DND-41 (cell line): ENCODE results near the gene ZNF84.

Experiments used
- ATAC-seq: fragments of 200-7000 bp; cut with Tn5 transposase; 3 replicates; pipeline ENCODE4 v1.9.1; 2021; ENCODE audit warnings: low read depth; ENCODE audit not compliant: insufficient read depth
- DNase-seq: peaks from one replicate; pipeline ENCODE4 v3.0.0-alpha.2; 2020
- H2AFZ ChIP-seq: 2 replicates; pipeline ENCODE4 v1.6.0; 2012; ENCODE audit warnings: low read depth, low read length
- H3K27ac ChIP-seq: 2 replicates; pipeline ENCODE4 v1.5.1; 2012; ENCODE audit warnings: low read length, inconsistent platforms
- H3K27me3 ChIP-seq: fragments of 200-600 bp; sonication (generic); 2 replicates; pipeline ENCODE4 v1.6.0; 2012; ENCODE audit warnings: low read length, mild to moderate bottlenecking, inconsistent platforms; ENCODE audit not compliant: insufficient read depth, poor library complexity
- H3K36me3 ChIP-seq: 2 replicates; pipeline ENCODE4 v1.5.1; 2012; ENCODE audit warnings: low read length, inconsistent platforms; ENCODE audit not compliant: insufficient read depth
- H3K4me1 ChIP-seq: 2 replicates; pipeline ENCODE4 v1.5.1; 2012; ENCODE audit warnings: mild to moderate bottlenecking, low read length; ENCODE audit not compliant: insufficient read depth
- H3K4me2 ChIP-seq: 2 replicates; pipeline ENCODE4 v1.6.0; 2012; ENCODE audit warnings: mild to moderate bottlenecking, moderate library complexity, low read length, inconsistent platforms; ENCODE audit not compliant: insufficient read depth
- H3K4me3 ChIP-seq, 2 experiments: fragments of 200-600 bp in 1 of 2; shearing (Covaris generic) in 1 of 2; 2 replicates each; pipeline ENCODE4 v1.5.1; 2012 to 2016; ENCODE audit warnings: inconsistent platforms in 2 of 2, low read length in 2 of 2, mild to moderate bottlenecking in 2 of 2, low read depth in 1 of 2, moderate library complexity in 1 of 2
- H3K79me2 ChIP-seq: 2 replicates; pipeline ENCODE4 v1.6.0; 2012; ENCODE audit warnings: low read length, inconsistent platforms; ENCODE audit not compliant: insufficient read depth
- H3K9ac ChIP-seq: 2 replicates; pipeline ENCODE4 v1.6.0; 2012; ENCODE audit warnings: low read depth, mild to moderate bottlenecking, inconsistent platforms, low read length, moderate library complexity
- H3K9me3 ChIP-seq: 2 replicates; pipeline ENCODE4 v1.5.1; 2012; ENCODE audit warnings: low read length, moderate library complexity, mild to moderate bottlenecking, inconsistent platforms; ENCODE audit not compliant: insufficient read depth, severe bottlenecking
- H4K20me1 ChIP-seq: 2 replicates; pipeline ENCODE4 v1.6.0; 2012; ENCODE audit warnings: low read length; ENCODE audit not compliant: insufficient read depth
- EZH2 ChIP-seq: IDR thresholded peaks from 3 replicates; pipeline ENCODE4 v1.6.1; 2012; ENCODE audit warnings: borderline replicate concordance, low read depth, mild to moderate bottlenecking, moderate library complexity, low read length, inconsistent platforms; ENCODE audit not compliant: severe bottlenecking
- TF ChIP-seq, protein P1 (sequence below): IDR thresholded peaks from 2 replicates; pipeline ENCODE4 v1.5.1; 2012; ENCODE audit warnings: borderline replicate concordance, low read length, moderate library complexity, mild to moderate bottlenecking; ENCODE audit not compliant: poor library complexity, severe bottlenecking; ENCODE audit errors: extremely low read depth

The ZNF84 gene

GRCh38 chr12:133073836-133074235 lies 36.5 kb downstream of the ZNF84 start:
- DNase-seq (no peak), ATAC-seq (no peak)
- H3K4me3 ChIP-seq: no peak overlapping the region
- no peaks in the 10 kb centered on the region for H3K79me2 ChIP-seq
- H3K4me2 ChIP-seq: no peak overlapping the region
- no peak overlapping the region for H3K9ac ChIP-seq
- no peaks in the 10 kb centered on the region for H3K36me3 ChIP-seq
- H3K9me3 ChIP-seq: peaks cover 40% of the 10 kb centered on the region
- TF ChIP-seq, protein P1, sequence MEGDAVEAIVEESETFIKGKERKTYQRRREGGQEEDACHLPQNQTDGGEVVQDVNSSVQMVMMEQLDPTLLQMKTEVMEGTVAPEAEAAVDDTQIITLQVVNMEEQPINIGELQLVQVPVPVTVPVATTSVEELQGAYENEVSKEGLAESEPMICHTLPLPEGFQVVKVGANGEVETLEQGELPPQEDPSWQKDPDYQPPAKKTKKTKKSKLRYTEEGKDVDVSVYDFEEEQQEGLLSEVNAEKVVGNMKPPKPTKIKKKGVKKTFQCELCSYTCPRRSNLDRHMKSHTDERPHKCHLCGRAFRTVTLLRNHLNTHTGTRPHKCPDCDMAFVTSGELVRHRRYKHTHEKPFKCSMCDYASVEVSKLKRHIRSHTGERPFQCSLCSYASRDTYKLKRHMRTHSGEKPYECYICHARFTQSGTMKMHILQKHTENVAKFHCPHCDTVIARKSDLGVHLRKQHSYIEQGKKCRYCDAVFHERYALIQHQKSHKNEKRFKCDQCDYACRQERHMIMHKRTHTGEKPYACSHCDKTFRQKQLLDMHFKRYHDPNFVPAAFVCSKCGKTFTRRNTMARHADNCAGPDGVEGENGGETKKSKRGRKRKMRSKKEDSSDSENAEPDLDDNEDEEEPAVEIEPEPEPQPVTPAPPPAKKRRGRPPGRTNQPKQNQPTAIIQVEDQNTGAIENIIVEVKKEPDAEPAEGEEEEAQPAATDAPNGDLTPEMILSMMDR: no peak
- TF ChIP-seq EZH2: no peak
- H4K20me1 ChIP-seq: no peaks in the 10 kb centered on the region
- H3K4me1 ChIP-seq: no peaks in the 10 kb centered on the region
- no peak overlapping the region for H2AFZ ChIP-seq
- H3K27ac ChIP-seq: no peak overlapping the region
- H3K27me3 ChIP-seq: no peaks in the 10 kb centered on the region

- H3K36me3 ChIP-seq: peaks cover 40% of the 10 kb centered on the region
- peak; percentile 82 for ATAC-seq
- peaks cover 20% of the 10 kb centered on the region for H3K4me1 ChIP-seq
- H3K4me2 ChIP-seq: peak overlapping the region; percentile 57
- no peak for TF ChIP-seq EZH2
- TF ChIP-seq, protein P1: no peak
- H2AFZ ChIP-seq: peak overlapping the region; percentile 83
- DNase-seq: peak; percentile 93
- H3K27ac ChIP-seq: peak overlapping the region; percentile 89
- peak overlapping the region; percentile 36 to 83 for H3K4me3 ChIP-seq
- peak overlapping the region; percentile 64 for H3K9ac ChIP-seq
- H3K79me2 ChIP-seq: peaks cover 7% of the 10 kb centered on the region
- peaks cover 72% of the 10 kb centered on the region for H3K9me3 ChIP-seq
- H4K20me1 ChIP-seq: no peaks in the 10 kb centered on the region
- H3K27me3 ChIP-seq: no peaks in the 10 kb centered on the region
These were observed 42.7 kb downstream of the ZNF84 start for GRCh38 chr12:133080026-133080367.

DNA sequence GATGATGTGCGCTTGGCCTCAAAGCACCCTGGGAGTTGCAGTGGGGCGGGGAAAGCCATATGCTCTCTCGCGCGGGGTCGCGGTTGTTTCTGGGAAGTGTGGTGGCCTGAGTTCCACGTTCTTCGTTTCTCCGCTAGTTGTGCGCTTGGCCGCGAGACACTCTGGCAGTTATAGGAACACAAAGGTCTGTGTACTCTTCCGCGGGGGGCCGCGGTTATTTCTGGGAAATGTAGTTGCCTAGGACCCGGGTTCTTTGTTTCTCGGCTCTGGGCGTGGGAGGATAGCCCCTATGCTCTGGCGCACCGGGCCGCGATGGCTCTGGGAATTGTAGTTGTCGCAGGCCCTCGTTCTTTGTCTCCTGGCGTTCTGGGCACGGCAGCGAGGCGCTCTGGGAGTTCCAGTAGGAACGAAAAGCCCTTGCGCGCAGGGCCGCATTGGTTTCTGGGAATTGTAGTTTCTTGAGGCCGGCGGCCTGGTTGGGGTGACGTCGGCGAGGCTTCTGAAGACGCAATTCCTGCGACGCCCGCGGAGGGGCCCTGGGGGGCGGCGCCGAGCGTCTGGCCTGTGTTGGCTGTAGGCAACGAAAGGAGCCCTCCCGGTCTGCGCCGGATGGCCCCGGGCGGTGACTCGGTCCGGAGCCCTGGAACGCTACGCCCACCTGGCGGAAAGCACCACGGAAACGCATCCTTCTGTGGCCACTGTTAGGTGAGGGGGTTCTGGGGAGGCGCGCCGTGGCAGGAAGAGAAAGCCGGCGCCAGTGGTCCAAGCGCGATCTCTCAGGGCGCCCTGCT lies 43.3 kb downstream of the ZNF84 start, which contains the start of gene ZNF140:
ZNF140 (plus strand) TSS at position 556 of the 791 bp plus-strand sequence. CDS start 398 bp downstream, outside the sequence.
- no peak for TF ChIP-seq EZH2
- TF ChIP-seq, protein P1: peak; percentile 32
- H3K36me3 ChIP-seq: peaks cover 46% of the 10 kb centered on the region
- peak within 1 kb of the TSS; percentile 64 for H3K9ac ChIP-seq
- H3K4me3 ChIP-seq: peak within 1 kb of the TSS; percentile 36 to 83
- peak within 1 kb of the TSS; percentile 89 for H3K27ac ChIP-seq
- peak within 1 kb of the TSS; percentile 83 for H2AFZ ChIP-seq
- peak within 1 kb of the TSS; percentile 57 for H3K4me2 ChIP-seq
- peaks cover 20% of the 10 kb centered on the region for H3K4me1 ChIP-seq
- ATAC-seq: peak; percentile 71
- no peaks in the 10 kb centered on the region for H3K27me3 ChIP-seq
- H4K20me1 ChIP-seq: no peaks in the 10 kb centered on the region
- DNase-seq: peak; percentile 91
- H3K79me2 ChIP-seq: peaks cover 7% of the 10 kb centered on the region
- H3K9me3 ChIP-seq: peaks cover 77% of the 10 kb centered on the region
